Gastrocnemius medialis (tissue), 4 donors: ENCODE measurements around the gene QSER1.

Experiments used
- CTCF ChIP-seq, 5 experiments: fragments of 450-650 bp in 3 of 5; fragments of 200-600 bp in 2 of 5; sonication (generic) in 2 of 5; IDR thresholded peaks in 4 of 5; conservative IDR thresholded peaks in 1 of 5; 1 replicate in 4 of 5; 2 replicates in 1 of 5; pipeline ENCODE4 v1.5.1; 2016 to 2019; ENCODE audit warnings: antibody characterized with exemption in 5 of 5, mild to moderate bottlenecking in 3 of 5, moderate library complexity in 3 of 5
- POLR2A ChIP-seq, 2 donors: fragments of 450-650 bp; IDR thresholded peaks; one replicate each; pipeline ENCODE4 v1.6.1; 2017; ENCODE audit warnings: antibody characterized with exemption in 2 of 2, mild to moderate bottlenecking in 2 of 2, moderate library complexity in 2 of 2

- TF ChIP-seq CTCF (IDR thresholded peaks at IDR 0.05 in 4 of 5, conservative IDR thresholded peaks at IDR 0.05 in 1 of 5) = no peak
- no peak for TF ChIP-seq POLR2A (IDR thresholded peaks at IDR 0.05)
Measured at GRCh38 chr11:32858731-32859130, 33.9 kb upstream of the QSER1 start.
